CD14-positive monocyte (primary cell): Measurements from ENCODE around the gene WDCP. TPM values are rescaled to one million over a fixed set of nuclear protein-coding genes. Genes with fewer than 3 reads are reported as not detected.

Experiments
- DNase-seq, 3 donors: peaks; one replicate each; pipeline ENCODE4 v3.0.0-alpha.2; 2011 to 2022
- H2AFZ ChIP-seq: 2 replicates; pipeline ENCODE4 v1.6.0; 2012; ENCODE audit warnings: mild to moderate bottlenecking, low read depth, low read length, inconsistent platforms; ENCODE audit not compliant: insufficient read depth, poor library complexity, severe bottlenecking
- H3K27ac ChIP-seq, 2 donors: 1 replicate in 1 of 2; 2 replicates in 1 of 2; pipeline ENCODE4 v1.5.1; 2012 to 2013; ENCODE audit warnings: low read length in 2 of 2, control low read depth in 1 of 2, inconsistent platforms in 1 of 2, low read depth in 1 of 2, mild to moderate bottlenecking in 1 of 2
- H3K27me3 ChIP-seq, 2 donors: one replicate each; pipeline versions ENCODE4 v1.6.0 to v1.6.1; 2011 to 2013; ENCODE audit warnings: low read length in 2 of 2; ENCODE audit not compliant: control insufficient read depth in 2 of 2, insufficient read depth in 2 of 2
- H3K36me3 ChIP-seq, 2 donors: replicated peaks in 1 of 2; 1 replicate in 1 of 2; 2 replicates in 1 of 2; pipeline versions ENCODE4 v1.5.1 to v1.6.1; 2012 to 2013; ENCODE audit warnings: low read length in 2 of 2, control low read depth in 1 of 2, inconsistent platforms in 1 of 2, mild to moderate bottlenecking in 1 of 2; ENCODE audit not compliant: insufficient read depth in 2 of 2, control insufficient read depth in 1 of 2
- H3K4me1 ChIP-seq, 2 donors: 1 replicate in 1 of 2; 2 replicates in 1 of 2; pipeline versions ENCODE4 v1.5.1 to v1.6.1; 2012 to 2013; ENCODE audit warnings: low read length in 2 of 2, control low read depth in 1 of 2, inconsistent platforms in 1 of 2, mild to moderate bottlenecking in 1 of 2, moderate library complexity in 1 of 2; ENCODE audit not compliant: insufficient read depth in 2 of 2, control insufficient read depth in 1 of 2
- H3K4me2 ChIP-seq: replicated peaks from 2 replicates; pipeline ENCODE3; 2012; ENCODE audit warnings: low read length, moderate library complexity, mild to moderate bottlenecking; ENCODE audit not compliant: poor library complexity, severe bottlenecking; ENCODE audit errors: extremely low read depth
- H3K4me3 ChIP-seq, 3 experiments: fragments of 200-600 bp in 1 of 3; sonication (generic) in 1 of 3; replicated peaks in 1 of 3; 1 replicate in 2 of 3; 2 replicates in 1 of 3; pipeline ENCODE4 v1.5.1; 2011 to 2013; ENCODE audit warnings: low read length in 3 of 3, mild to moderate bottlenecking in 3 of 3, control low read depth in 2 of 3, low read depth in 2 of 3, inconsistent platforms in 1 of 3, moderate library complexity in 1 of 3
- H3K79me2 ChIP-seq: 2 replicates; pipeline ENCODE4 v1.6.0; 2012; ENCODE audit warnings: mild to moderate bottlenecking, control low read depth, inconsistent platforms, low read length, moderate library complexity; ENCODE audit not compliant: insufficient read depth
- H3K9ac ChIP-seq: 2 replicates; pipeline ENCODE4 v1.6.0; 2017; ENCODE audit warnings: low read length, mild to moderate bottlenecking; ENCODE audit not compliant: insufficient read depth, poor library complexity, severe bottlenecking
- H3K9me3 ChIP-seq, 2 donors: replicated peaks in 1 of 2; 1 replicate in 1 of 2; 2 replicates in 1 of 2; pipeline versions ENCODE4 v1.5.1 to v1.6.1; 2012 to 2013; ENCODE audit warnings: low read length in 2 of 2, control low read depth in 1 of 2; ENCODE audit not compliant: control insufficient read depth in 1 of 2, insufficient read depth in 1 of 2
- H4K20me1 ChIP-seq: 2 replicates; pipeline ENCODE4 v1.6.0; 2012; ENCODE audit warnings: mild to moderate bottlenecking, low read length, control low read depth, moderate library complexity; ENCODE audit not compliant: insufficient read depth
- H3K27ac Mint-ChIP-seq, 7 donors: one replicate each; pipeline ENCODE4 v1.8.0; 2020; ENCODE audit warnings: mild to moderate bottlenecking in 7 of 7, mixed read lengths in 7 of 7, moderate library complexity in 6 of 7, inconsistent platforms in 2 of 7
- H3K27me3 Mint-ChIP-seq, 3 donors: one replicate each; pipeline ENCODE4 v1.8.0; 2021 to 2022; ENCODE audit warnings: low read depth in 3 of 3, mild to moderate bottlenecking in 3 of 3, mixed read lengths in 3 of 3, moderate library complexity in 3 of 3, inconsistent platforms in 1 of 3
- H3K36me3 Mint-ChIP-seq, 2 donors: one replicate each; pipeline ENCODE4 v1.8.0; 2020; ENCODE audit warnings: mixed read lengths in 2 of 2, inconsistent platforms in 1 of 2, mild to moderate bottlenecking in 1 of 2
- H3K4me1 Mint-ChIP-seq: one replicate; pipeline ENCODE4 v1.8.0; 2020; ENCODE audit warnings: mild to moderate bottlenecking, mixed read lengths
- H3K4me3 Mint-ChIP-seq, 2 donors: one replicate each; pipeline ENCODE4 v1.8.0; 2020; ENCODE audit warnings: mild to moderate bottlenecking in 2 of 2, mixed read lengths in 2 of 2, moderate library complexity in 1 of 2
- H3K9me3 Mint-ChIP-seq, 7 donors: one replicate each; pipeline ENCODE4 v1.8.0; 2020 to 2022; ENCODE audit warnings: mixed read lengths in 7 of 7, mild to moderate bottlenecking in 6 of 7, moderate library complexity in 6 of 7, inconsistent platforms in 2 of 7
- CTCF ChIP-seq: fragments of 200-600 bp; IDR thresholded peaks from one replicate; pipeline ENCODE4 v1.8.0; 2022; ENCODE audit warnings: antibody characterized with exemption, mild to moderate bottlenecking
- WGBS: methylation state at CpG from one replicate; pipeline ENCODE4 v1.1.5; 2013; ENCODE audit warnings: missing lambda C conversion rate; ENCODE audit not compliant: insufficient coverage; 5-methylcytosine and 5-hydroxymethylcytosine counted together
- intact Hi-C, 2 donors: fragments of 100-400 bp; cut with micrococcal nuclease; formaldehyde crosslinking; loops; one replicate each; pipeline versions ENCODE4 v1.15.0 to v1.15.1; 2023
- polyA plus RNA-seq, 3 donors: library from polyadenylated mRNA; depleted of rRNA in 1 of 3; unstranded in 2 of 3; stranded (reverse) in 1 of 3; fragments of 300-500 nt in 2 of 3; fragments of >200 nt in 1 of 3; fragmentation: Illumina TruSeq in 2 of 3; gene quantifications; 1 replicate in 2 of 3; 2 replicates in 1 of 3; pipeline ENCODE4 v1.2.3, GENCODE V29; 2012 to 2021

The WDCP gene
- polyA plus RNA-seq, 3 donors: 0.43 to 1.3 (median 0.69) TPM

DNA sequence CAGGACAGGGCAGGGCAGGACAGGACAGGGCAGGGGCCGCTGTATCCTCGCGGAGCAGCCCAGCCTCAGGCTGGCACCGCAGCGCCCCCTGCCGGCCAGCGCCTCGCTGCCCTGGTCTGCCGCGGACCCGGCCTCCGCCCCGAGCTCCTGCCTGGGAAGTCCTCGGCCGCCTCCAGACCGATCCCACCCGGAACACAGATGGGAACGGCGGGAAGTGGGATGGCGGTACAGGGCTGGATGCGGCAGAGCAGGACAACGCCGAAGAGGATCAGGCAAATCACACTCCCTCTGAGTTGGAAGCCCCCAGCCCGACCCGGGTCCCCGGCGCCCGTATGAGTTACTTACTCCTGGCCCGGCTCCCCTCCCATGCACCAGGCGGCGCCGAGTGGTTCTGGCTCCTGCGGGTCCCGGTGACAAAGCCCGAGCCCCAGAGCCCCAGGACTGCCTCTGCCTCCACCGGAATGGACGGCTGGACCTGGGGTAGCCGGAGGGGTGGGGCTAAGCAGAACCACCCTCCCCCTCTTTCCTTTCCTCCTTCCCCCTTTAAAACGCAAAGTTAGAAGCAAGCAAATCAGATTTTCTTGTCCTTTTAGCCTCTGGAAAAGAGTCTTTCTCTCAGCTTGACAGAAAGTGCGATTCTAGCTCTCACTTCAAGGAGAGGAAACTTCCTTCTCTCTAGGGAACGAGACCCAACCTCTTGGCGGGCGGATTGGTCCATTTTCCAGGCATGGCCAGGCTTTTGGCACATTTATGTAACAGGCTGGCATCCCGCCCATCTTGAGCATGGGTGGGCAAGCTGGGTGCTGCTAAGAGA is 37.4 kb upstream of the WDCP start, which contains the start of gene TP53I3:
Gene TP53I3, minus strand, starts transcription at position 449 of the 814 bp plus-strand sequence. CDS start 508 bp downstream, outside the sequence.
- DNase-seq: peak; percentile 78 to 87 (median 85)
- Histone ChIP-seq H3K36me3 (peaks cover 6 to 26% of the 10 kb centered on the region in 2 donors), H3K4me2 (peak within 1 kb of the TSS; percentile 87), H3K27ac (peak within 1 kb of the TSS; percentile 86 to 92), H3K9me3 (no peaks in the 10 kb centered on the region), H2AFZ (peak within 1 kb of the TSS; percentile 92), H3K79me2 (peaks cover 26% of the 10 kb centered on the region), H3K27me3 (no peaks in the 10 kb centered on the region), H3K4me3 (peak within 1 kb of the TSS; percentile 42 to 92 (median 74)), H3K9ac (peak within 1 kb of the TSS; percentile 76), H3K4me1 (peaks cover 44 to 56% of the 10 kb centered on the region in 2 donors), H4K20me1 (no peaks in the 10 kb centered on the region)
- Mint-ChIP-seq H3K4me1 (peaks cover 53% of the 10 kb centered on the region), H3K27me3 (peaks cover 0 to 1% (median 0%) of the 10 kb centered on the region in 3 donors), H3K36me3 (peaks cover 18 to 46% of the 10 kb centered on the region in 2 donors), H3K27ac (peak within 1 kb of the TSS; percentile 87 to 95 (median 93)), H3K4me3 (peak within 1 kb of the TSS; percentile 94), H3K9me3 (peaks cover 0 to 3% (median 0%) of the 10 kb centered on the region in 7 donors)
- WGBS: under 1% methylated on average over 38 of the region's 44 CpGs
- peak; percentile 98 for TF ChIP-seq CTCF
- intact Hi-C loops: loop anchor here (2.0 to 5.0 kb wide), 5 partner anchors 37 to 257 kb away; partner anchors contain the start of genes WDCP (in 2 of the 2), ATAD2B (in 1 of the 2) and FKBP1B (in 1 of the 2)

DNA sequence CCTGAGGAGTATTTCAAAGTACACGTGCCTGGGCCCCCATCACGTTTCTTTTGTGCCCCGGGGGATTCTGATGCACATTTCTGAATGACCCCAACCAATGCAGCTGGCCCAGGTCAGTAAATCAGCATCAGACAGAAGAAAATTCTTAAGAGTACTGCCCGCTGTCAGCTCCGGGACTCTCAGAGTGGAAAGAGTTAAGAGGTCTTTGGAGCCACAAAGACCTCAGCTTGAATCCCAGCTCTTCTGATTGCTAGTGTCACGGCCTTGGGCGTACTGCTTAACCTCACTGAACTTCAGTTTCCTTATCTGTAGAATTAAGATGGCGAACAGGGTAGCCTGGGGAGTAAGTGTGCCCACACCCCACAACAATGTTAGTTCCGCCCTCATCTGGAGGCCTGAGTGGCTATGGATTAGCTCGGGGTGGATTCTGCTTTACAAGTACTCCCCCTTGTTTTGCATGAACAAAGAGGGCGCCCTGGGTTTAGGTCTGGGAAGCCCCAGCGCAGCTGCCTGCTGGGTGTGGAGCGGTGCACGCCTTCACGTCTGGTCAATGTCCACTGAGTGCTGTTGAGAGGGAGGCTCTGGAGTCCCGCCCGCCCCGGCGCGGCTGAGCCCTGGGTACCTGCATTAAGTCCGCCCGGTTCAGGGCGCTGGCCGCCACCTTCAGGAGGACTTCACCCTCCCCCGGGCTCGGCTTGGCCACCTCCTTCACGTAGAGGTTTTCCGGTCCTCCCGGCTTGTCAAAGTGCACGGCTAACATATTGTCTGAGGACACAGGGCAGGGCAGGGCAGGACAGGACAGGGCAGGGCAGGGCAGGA is 36.6 kb upstream of the WDCP start:
- TF ChIP-seq CTCF: no peak
- H3K36me3 Mint-ChIP-seq: peaks cover 18 to 42% of the 10 kb centered on the region in 2 donors
- H3K4me1 ChIP-seq: peaks cover 44 to 52% of the 10 kb centered on the region in 2 donors
- H3K4me1 Mint-ChIP-seq: peaks cover 49% of the 10 kb centered on the region
- H2AFZ ChIP-seq: peak overlapping the region; percentile 92
- no peaks in the 10 kb centered on the region for H3K27me3 ChIP-seq
- no peaks in the 10 kb centered on the region for H3K9me3 ChIP-seq
- peaks cover 34% of the 10 kb centered on the region for H3K79me2 ChIP-seq
- peak overlapping the region; percentile 76 for H3K9ac ChIP-seq
- peak; percentile 68 to 77 (median 70) for DNase-seq
- peak overlapping the region; percentile 86 to 92 for H3K27ac ChIP-seq
- H3K4me3 ChIP-seq: peak overlapping the region; percentile 42 to 92 (median 74)
- peaks cover 0 to 3% (median 0%) of the 10 kb centered on the region in 7 donors for H3K9me3 Mint-ChIP-seq
- H3K4me3 Mint-ChIP-seq: peak overlapping the region; percentile 94
- peaks cover 6 to 32% of the 10 kb centered on the region in 2 donors for H3K36me3 ChIP-seq
- 11% methylated on average over 26 of the region's 30 CpGs for WGBS
- intact Hi-C loops: loop anchor here (2.0 to 5.0 kb wide), 5 partner anchors 36 to 256 kb away; partner anchors contain the start of genes WDCP (in 2 of the 2), ATAD2B (in 1 of the 2) and FKBP1B (in 1 of the 2)
- peak overlapping the region; percentile 87 for H3K4me2 ChIP-seq
- no peaks in the 10 kb centered on the region for H4K20me1 ChIP-seq
- H3K27me3 Mint-ChIP-seq: peaks cover 0 to 1% (median 0%) of the 10 kb centered on the region in 3 donors
- peak overlapping the region; percentile 87 to 95 (median 93) for H3K27ac Mint-ChIP-seq
